ENCODE measurements around the gene TMEM97. TPM values are rescaled to one million over a fixed set of nuclear protein-coding genes. Genes with fewer than 3 reads are reported as not detected.
"Not testable (repeated sequence)": the region's sequence is repeated elsewhere in the genome, so short reads cannot be mapped to it uniquely, and the experiment has no call there.

Gene TMEM97
- total RNA-seq, 2 donors from 2014 or later, result 23.4 to 38.2 TPM

DNA sequence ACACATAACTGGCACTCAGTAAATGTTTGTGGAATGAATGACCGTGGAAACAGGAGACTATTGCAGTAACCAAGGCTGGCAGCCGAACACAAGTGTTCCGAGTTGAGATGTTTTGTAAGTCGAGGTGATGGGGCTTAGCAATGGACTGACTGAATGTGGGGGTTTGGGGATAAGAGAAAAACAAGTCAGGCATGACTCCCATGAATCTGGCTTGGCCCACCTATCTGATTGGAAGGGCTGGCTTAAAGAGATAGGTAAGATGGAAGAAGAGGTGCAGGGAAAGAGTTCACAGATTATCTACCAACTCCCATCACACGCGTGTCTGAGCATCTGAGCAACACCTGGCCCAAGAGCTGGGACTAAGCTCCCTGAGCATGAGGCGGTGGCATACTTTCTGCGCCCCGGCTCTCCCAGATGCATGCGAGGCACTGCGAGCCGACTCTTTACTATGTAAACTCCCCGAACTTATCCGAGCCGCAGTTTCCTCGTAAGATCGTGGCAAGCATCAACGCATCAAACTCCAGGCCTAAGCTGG is 15.7 kb downstream of the TMEM97 start:
- Mint-ChIP-seq H3K9me3 (no peaks in the 10 kb centered on the region), H3K36me3 (ENCODE audit: insufficient read depth in 2 of 2) (no peaks in the 10 kb centered on the region), H3K4me3 (peak overlapping the region; percentile 90 to 97), H3K27me3 (ENCODE audit: low read depth) (no peaks in the 10 kb centered on the region), H3K27ac (peak overlapping the region; percentile 6), H3K4me1 (ENCODE audit: low read depth) (peaks cover 38% of the 10 kb centered on the region)
- no peak for ATAC-seq (replicated peaks in 1 of 2)
- peak in 1 of 2 donors; percentile 13 for DNase-seq

GRCh38 chr17:28335201-28335958 is 16.4 kb downstream of the TMEM97 start, which contains the start of the genes IFT20 and TNFAIP1:
Gene IFT20 (minus strand): TSS chr17:28335472. CDS start chr17:28331985, 3,487 bp downstream.
Gene TNFAIP1 (plus strand): TSS chr17:28335761. CDS start chr17:28339522, 3,761 bp downstream.
- no peaks in the 10 kb centered on the region for H3K27me3 Mint-ChIP-seq (ENCODE audit: low read depth)
- peaks cover 38% of the 10 kb centered on the region for H3K4me1 Mint-ChIP-seq (ENCODE audit: low read depth)
- no peaks in the 10 kb centered on the region for H3K9me3 Mint-ChIP-seq
- DNase-seq, result peak; percentile 97 to 99
- peak; percentile 96 to 97 for ATAC-seq (replicated peaks in 1 of 2)
- H3K4me3 Mint-ChIP-seq, result peak within 1 kb of the TSS; percentile 90 to 97
- no peaks in the 10 kb centered on the region for H3K36me3 Mint-ChIP-seq (ENCODE audit: insufficient read depth in 2 of 2)
- H3K27ac Mint-ChIP-seq, result peak within 1 kb of the TSS; percentile 96

DNA sequence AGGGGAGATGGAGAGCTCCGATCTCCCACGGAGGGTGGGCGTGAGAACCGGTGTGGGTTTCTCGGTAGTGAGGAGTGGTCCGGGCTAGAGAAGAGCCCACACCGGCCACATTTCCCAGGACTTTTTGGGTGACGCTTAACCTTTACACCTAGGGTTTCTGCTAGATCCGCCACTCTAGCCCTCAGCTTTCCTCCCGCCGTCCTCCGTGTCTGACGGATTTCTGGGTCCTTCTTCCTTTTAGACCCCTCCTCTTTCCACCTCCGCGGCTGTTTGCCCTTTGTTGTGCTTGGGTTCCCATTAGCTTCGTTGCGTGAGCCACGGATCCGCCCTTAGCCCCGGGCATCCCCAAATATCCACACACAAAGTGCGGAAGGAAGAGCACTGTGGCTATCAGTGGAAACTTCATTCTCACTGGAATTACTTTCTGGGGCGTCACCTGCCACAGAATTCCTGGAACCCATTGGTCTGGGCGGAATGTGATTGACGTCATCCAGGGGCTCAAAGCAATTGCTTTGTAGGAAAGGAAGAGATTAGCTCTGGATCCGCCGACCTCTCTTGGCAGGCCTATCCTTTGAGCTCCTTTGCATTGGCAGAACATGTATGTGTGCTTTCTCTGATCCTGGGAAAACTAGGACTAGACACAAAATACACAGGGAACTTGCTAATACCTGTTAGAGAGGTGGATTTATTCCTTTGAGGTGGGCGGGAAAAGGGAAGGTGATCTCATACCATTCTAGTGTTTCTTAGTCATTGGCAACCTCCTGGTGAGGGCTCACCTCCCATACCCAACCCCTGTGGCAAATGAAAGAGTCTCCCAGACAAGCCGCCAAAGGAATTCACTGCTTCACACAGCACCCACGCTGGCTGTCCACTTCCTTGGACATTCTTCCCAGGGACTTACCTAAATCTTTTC is 17.2 kb downstream of the TMEM97 start:
- Mint-ChIP-seq H3K27ac (peak overlapping the region; percentile 95), H3K4me3 (peak overlapping the region; percentile 90 to 97), H3K4me1 (ENCODE audit: low read depth) (peaks cover 38% of the 10 kb centered on the region), H3K36me3 (ENCODE audit: insufficient read depth in 2 of 2) (no peaks in the 10 kb centered on the region), H3K27me3 (ENCODE audit: low read depth) (no peaks in the 10 kb centered on the region), H3K9me3 (no peaks in the 10 kb centered on the region)
- DNase-seq, result peak in 1 of 2 donors; percentile 25
- no peak for ATAC-seq (replicated peaks in 1 of 2)

GRCh38 chr17:28338056-28338768 is 19.2 kb downstream of the TMEM97 start:
- DNase-seq (no peak), ATAC-seq (replicated peaks in 1 of 2) (no peak)
- H3K27ac Mint-ChIP-seq, result peak overlapping the region; percentile 81
- H3K4me1 Mint-ChIP-seq (ENCODE audit: low read depth), result peaks cover 38% of the 10 kb centered on the region
- H3K36me3 Mint-ChIP-seq (ENCODE audit: insufficient read depth in 2 of 2), result no peaks in the 10 kb centered on the region
- no peaks in the 10 kb centered on the region for H3K27me3 Mint-ChIP-seq (ENCODE audit: low read depth)
- no peaks in the 10 kb centered on the region for H3K9me3 Mint-ChIP-seq
- peak overlapping the region in 1 of 2 donors; percentile 90 for H3K4me3 Mint-ChIP-seq

GRCh38 chr17:28338769-28339212 is 19.8 kb downstream of the TMEM97 start:
- not testable (repeated sequence) for ATAC-seq (replicated peaks in 1 of 2); H3K4me3 Mint-ChIP-seq; DNase-seq; H3K36me3 Mint-ChIP-seq (ENCODE audit: insufficient read depth in 2 of 2); H3K27ac Mint-ChIP-seq; H3K27me3 Mint-ChIP-seq (ENCODE audit: low read depth); H3K9me3 Mint-ChIP-seq
- peaks cover 36% of the 10 kb centered on the region for H3K4me1 Mint-ChIP-seq (ENCODE audit: low read depth)

- no peak overlapping the region for H3K27ac Mint-ChIP-seq
- no peak overlapping the region for H3K4me3 Mint-ChIP-seq
- H3K27me3 Mint-ChIP-seq (ENCODE audit: low read depth), result no peaks in the 10 kb centered on the region
- no peaks in the 10 kb centered on the region for H3K9me3 Mint-ChIP-seq
- H3K4me1 Mint-ChIP-seq (ENCODE audit: low read depth), result peaks cover 31% of the 10 kb centered on the region
- DNase-seq (no peak), ATAC-seq (replicated peaks in 1 of 2) (no peak)
- no peaks in the 10 kb centered on the region for H3K36me3 Mint-ChIP-seq (ENCODE audit: insufficient read depth in 2 of 2)
Observed at GRCh38 chr17:28339431-28339830, 20.4 kb downstream of the TMEM97 start.

DNA sequence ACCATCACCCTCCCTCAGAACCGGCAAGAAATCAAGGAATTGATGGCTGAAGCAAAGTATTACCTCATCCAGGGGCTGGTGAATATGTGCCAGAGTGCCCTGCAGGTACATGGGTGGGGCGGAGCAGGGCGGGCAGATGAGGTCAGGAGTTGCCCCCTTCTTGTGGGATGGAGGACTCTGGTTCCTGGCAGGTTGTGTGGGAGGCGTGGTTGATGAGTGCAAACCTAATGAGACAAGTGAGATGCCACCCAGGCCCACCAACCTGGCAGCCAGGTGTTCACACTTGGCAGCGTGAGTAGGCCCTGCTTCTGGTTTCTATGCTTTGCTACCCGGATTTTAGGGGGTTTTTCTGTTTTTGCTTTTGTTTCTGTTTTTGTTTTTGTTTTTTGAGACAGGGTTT is 21.4 kb downstream of the TMEM97 start:
- Mint-ChIP-seq H3K36me3 (ENCODE audit: insufficient read depth in 2 of 2) (no peaks in the 10 kb centered on the region), H3K4me3 (no peak overlapping the region), H3K27me3 (ENCODE audit: low read depth) (no peaks in the 10 kb centered on the region), H3K27ac (peak overlapping the region; percentile 74), H3K9me3 (no peaks in the 10 kb centered on the region), H3K4me1 (ENCODE audit: low read depth) (peaks cover 25% of the 10 kb centered on the region)
- ATAC-seq (replicated peaks in 1 of 2), result no peak
- DNase-seq, result no peak

DNA sequence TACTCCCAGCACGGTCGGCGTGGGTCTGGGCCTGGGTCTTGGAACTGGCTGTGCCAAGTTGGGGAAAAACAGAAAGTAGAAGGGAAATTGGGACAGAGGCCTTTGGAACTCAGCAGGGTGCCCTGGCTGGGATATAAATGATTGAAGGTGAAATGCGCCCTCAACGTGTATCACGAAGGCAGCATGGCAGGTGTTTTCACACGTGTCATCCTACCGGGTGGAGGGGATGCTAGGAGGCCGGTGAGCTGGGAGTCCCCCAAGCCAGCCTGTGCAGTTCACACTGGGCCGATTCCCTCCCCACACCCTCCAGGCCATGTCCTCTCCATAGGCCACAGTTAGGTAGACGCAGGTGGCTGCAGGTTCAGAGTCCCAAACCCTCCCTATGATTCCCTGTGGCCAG is 22.5 kb downstream of the TMEM97 start:
- no peak overlapping the region for H3K4me3 Mint-ChIP-seq
- no peaks in the 10 kb centered on the region for H3K27me3 Mint-ChIP-seq (ENCODE audit: low read depth)
- H3K27ac Mint-ChIP-seq, result no peak overlapping the region
- H3K4me1 Mint-ChIP-seq (ENCODE audit: low read depth), result peaks cover 25% of the 10 kb centered on the region
- DNase-seq (no peak), ATAC-seq (replicated peaks in 1 of 2) (no peak)
- H3K9me3 Mint-ChIP-seq, result no peaks in the 10 kb centered on the region
- peaks cover 0 to 3% of the 10 kb centered on the region in 2 donors for H3K36me3 Mint-ChIP-seq (ENCODE audit: insufficient read depth in 2 of 2)

- Mint-ChIP-seq H3K4me3 (no peak overlapping the region), H3K36me3 (ENCODE audit: insufficient read depth in 2 of 2) (peaks cover 0 to 3% of the 10 kb centered on the region in 2 donors), H3K9me3 (no peaks in the 10 kb centered on the region), H3K27me3 (ENCODE audit: low read depth) (no peaks in the 10 kb centered on the region), H3K4me1 (ENCODE audit: low read depth) (peaks cover 17% of the 10 kb centered on the region), H3K27ac (peak overlapping the region; percentile 16)
- DNase-seq (no peak), ATAC-seq (replicated peaks in 1 of 2) (no peak)
Observed at GRCh38 chr17:28342313-28342712, 23.3 kb downstream of the TMEM97 start.

GRCh38 chr17:28343491-28343932 is 24.5 kb downstream of the TMEM97 start:
- no peaks in the 10 kb centered on the region for H3K27me3 Mint-ChIP-seq (ENCODE audit: low read depth)
- H3K9me3 Mint-ChIP-seq, result no peaks in the 10 kb centered on the region
- peaks cover 5% of the 10 kb centered on the region for H3K4me1 Mint-ChIP-seq (ENCODE audit: low read depth)
- no peak for DNase-seq
- peaks cover 0 to 5% of the 10 kb centered on the region in 2 donors for H3K36me3 Mint-ChIP-seq (ENCODE audit: insufficient read depth in 2 of 2)
- H3K27ac Mint-ChIP-seq, result no peak overlapping the region
- ATAC-seq (replicated peaks in 1 of 2), result no peak
- no peak overlapping the region for H3K4me3 Mint-ChIP-seq

DNA sequence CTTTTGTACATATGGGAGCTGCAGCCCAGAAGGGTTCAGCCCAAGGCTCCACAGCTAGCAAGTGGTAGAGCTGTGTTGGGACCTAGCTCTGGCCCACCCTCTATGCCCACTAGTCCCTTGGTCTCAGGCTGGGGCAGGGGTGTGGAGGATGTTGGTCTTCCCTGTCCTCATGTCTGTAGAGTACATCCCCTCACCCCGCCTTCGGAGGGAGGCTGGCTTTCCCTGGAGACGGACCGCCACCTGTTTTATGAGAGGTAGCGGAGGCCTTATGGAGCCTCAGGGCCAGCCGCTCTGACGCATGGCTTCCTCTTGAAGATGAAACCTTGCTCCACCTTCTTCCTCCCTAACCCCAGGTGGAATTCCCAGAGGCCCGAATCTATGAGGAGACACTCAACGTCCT is 25.0 kb downstream of the TMEM97 start:
- no peak overlapping the region for H3K27ac Mint-ChIP-seq

GRCh38 chr17:28344435-28344901 is 25.5 kb downstream of the TMEM97 start:
- no peaks in the 10 kb centered on the region for H3K9me3 Mint-ChIP-seq
- peak in 1 of 2 donors; percentile 12 for ATAC-seq (replicated peaks in 1 of 2)
- no peaks in the 10 kb centered on the region for H3K27me3 Mint-ChIP-seq (ENCODE audit: low read depth)
- peaks cover 4% of the 10 kb centered on the region for H3K4me1 Mint-ChIP-seq (ENCODE audit: low read depth)
- DNase-seq, result no peak
- H3K4me3 Mint-ChIP-seq, result no peak overlapping the region
- peaks cover 0 to 5% of the 10 kb centered on the region in 2 donors for H3K36me3 Mint-ChIP-seq (ENCODE audit: insufficient read depth in 2 of 2)
- H3K27ac Mint-ChIP-seq, result no peak overlapping the region

More for the DNA sequence above, 25.0 kb downstream of the TMEM97 start:
- Mint-ChIP-seq H3K4me3 (no peak overlapping the region), H3K4me1 (ENCODE audit: low read depth) (peaks cover 4% of the 10 kb centered on the region), H3K9me3 (no peaks in the 10 kb centered on the region), H3K36me3 (ENCODE audit: insufficient read depth in 2 of 2) (peaks cover 0 to 5% of the 10 kb centered on the region in 2 donors), H3K27me3 (ENCODE audit: low read depth) (no peaks in the 10 kb centered on the region)
- DNase-seq (no peak), ATAC-seq (replicated peaks in 1 of 2) (no peak)
